ENCODE results near the gene EDIL3.

- no peak for TF ChIP-seq POLR2A (IDR thresholded peaks at IDR 0.05)
- TF ChIP-seq, protein P1, sequence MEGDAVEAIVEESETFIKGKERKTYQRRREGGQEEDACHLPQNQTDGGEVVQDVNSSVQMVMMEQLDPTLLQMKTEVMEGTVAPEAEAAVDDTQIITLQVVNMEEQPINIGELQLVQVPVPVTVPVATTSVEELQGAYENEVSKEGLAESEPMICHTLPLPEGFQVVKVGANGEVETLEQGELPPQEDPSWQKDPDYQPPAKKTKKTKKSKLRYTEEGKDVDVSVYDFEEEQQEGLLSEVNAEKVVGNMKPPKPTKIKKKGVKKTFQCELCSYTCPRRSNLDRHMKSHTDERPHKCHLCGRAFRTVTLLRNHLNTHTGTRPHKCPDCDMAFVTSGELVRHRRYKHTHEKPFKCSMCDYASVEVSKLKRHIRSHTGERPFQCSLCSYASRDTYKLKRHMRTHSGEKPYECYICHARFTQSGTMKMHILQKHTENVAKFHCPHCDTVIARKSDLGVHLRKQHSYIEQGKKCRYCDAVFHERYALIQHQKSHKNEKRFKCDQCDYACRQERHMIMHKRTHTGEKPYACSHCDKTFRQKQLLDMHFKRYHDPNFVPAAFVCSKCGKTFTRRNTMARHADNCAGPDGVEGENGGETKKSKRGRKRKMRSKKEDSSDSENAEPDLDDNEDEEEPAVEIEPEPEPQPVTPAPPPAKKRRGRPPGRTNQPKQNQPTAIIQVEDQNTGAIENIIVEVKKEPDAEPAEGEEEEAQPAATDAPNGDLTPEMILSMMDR (IDR thresholded peaks at IDR 0.05): no peak
- TF ChIP-seq POLR2AphosphoS5 (IDR thresholded peaks at IDR 0.05): no peak
- TF ChIP-seq EP300 (IDR thresholded peaks at IDR 0.05): no peak
Observed at GRCh38 chr5:84383816-84384603, 670 bp downstream of the EDIL3 start.

Data from upper lobe of left lung (tissue), 4 donors.